ENCODE results near the gene ITIH3. TPM values are rescaled to one million over a fixed set of nuclear protein-coding genes. Genes with fewer than 3 reads are reported as not detected.

ITIH3 gene
- total RNA-seq, 4 donors from 2014 or later = 0.26 to 3.7 (median 1.3) TPM; not detected in 1

DNA sequence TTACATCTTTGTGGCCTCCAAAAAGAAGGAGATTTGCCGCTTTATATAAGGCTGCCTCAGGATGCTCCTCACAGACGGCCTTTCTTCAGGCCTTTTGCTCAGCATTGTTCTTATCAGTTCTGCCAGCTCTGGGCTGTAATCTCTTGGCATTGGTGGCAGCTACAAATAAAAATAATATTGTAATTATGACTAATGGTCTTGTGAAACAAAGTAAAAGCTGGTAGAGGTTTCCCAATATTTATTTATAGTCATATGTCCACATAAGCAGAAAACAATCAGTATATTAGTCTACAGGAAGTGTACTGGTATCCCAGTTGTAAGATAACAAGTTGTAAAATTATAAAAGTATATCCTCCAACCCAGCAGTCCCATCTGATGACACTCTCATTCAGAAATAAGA lies 31.1 kb upstream of the ITIH3 start:
- DNase-seq = no peak
- H3K27ac ChIP-seq = no peak overlapping the region
- no peaks in the 10 kb centered on the region for H3K9me3 ChIP-seq
- no peak overlapping the region for H3K4me3 ChIP-seq
- TF ChIP-seq, protein P1, sequence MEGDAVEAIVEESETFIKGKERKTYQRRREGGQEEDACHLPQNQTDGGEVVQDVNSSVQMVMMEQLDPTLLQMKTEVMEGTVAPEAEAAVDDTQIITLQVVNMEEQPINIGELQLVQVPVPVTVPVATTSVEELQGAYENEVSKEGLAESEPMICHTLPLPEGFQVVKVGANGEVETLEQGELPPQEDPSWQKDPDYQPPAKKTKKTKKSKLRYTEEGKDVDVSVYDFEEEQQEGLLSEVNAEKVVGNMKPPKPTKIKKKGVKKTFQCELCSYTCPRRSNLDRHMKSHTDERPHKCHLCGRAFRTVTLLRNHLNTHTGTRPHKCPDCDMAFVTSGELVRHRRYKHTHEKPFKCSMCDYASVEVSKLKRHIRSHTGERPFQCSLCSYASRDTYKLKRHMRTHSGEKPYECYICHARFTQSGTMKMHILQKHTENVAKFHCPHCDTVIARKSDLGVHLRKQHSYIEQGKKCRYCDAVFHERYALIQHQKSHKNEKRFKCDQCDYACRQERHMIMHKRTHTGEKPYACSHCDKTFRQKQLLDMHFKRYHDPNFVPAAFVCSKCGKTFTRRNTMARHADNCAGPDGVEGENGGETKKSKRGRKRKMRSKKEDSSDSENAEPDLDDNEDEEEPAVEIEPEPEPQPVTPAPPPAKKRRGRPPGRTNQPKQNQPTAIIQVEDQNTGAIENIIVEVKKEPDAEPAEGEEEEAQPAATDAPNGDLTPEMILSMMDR (IDR thresholded peaks at IDR 0.05) = no peak
- no peak for TF ChIP-seq POLR2A (IDR thresholded peaks at IDR 0.05)
- 84 to 93% methylated on average over 2 of the region's 2 CpGs for WGBS, 2 donors
- peaks cover 0 to 100% (median 25%) of the 10 kb centered on the region in 3 donors for H3K36me3 ChIP-seq
- intact Hi-C loops (cut with DNase I) = no loop called here
- no peaks in the 10 kb centered on the region for H3K27me3 ChIP-seq
- H3K4me1 ChIP-seq = no peaks in the 10 kb centered on the region

DNA sequence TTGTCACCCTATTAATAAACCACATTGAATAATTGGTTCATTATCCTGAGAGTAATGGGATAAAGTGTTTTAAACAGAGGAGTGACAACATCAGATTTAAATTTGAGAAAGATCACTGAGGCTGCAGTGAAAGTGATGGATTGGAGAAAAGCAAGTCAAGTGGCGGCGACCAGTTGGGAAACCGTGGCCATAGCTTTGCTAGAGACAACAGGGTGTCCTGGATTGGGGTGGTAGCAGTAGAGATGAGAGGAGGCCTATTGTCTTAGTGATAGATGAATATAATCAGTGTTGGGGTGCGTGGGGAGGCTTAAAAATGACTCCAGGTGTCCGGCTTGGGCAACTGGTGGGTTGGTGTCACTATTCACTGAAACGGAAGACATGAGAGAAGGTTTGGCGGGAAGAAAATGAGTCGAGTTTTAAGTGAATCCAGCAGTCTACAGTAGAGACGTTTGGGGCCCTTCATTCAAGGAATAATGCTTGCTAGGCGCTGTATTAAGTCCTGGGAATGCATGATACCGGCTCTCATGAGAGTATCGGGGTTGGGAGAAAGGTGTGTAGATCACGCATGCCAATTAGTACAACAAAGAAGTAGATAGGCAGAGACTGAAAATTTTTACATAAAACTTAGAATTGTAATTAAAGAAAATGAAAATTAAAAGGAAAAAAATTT lies 24.7 kb upstream of the ITIH3 start:
- WGBS, 2 donors = 17% methylated on average over 13 of the region's 13 CpGs
- Histone ChIP-seq H3K36me3 (peaks cover 0 to 36% (median 0%) of the 10 kb centered on the region in 3 donors), H3K9me3 (no peaks in the 10 kb centered on the region), H3K4me1 (peaks cover 0 to 23% (median 15%) of the 10 kb centered on the region in 3 donors), H3K4me3 (peak overlapping the region; percentile 80 to 96 (median 89)), H3K27ac (peak overlapping the region in 3 of 4 donors; percentile 73 to 83 (median 76)), H3K27me3 (no peaks in the 10 kb centered on the region)
- no peak for DNase-seq
- intact Hi-C loops (cut with DNase I) = no loop called here
- TF ChIP-seq, protein P1 (IDR thresholded peaks at IDR 0.05) = no peak
- no peak for TF ChIP-seq POLR2A (IDR thresholded peaks at IDR 0.05)

DNA sequence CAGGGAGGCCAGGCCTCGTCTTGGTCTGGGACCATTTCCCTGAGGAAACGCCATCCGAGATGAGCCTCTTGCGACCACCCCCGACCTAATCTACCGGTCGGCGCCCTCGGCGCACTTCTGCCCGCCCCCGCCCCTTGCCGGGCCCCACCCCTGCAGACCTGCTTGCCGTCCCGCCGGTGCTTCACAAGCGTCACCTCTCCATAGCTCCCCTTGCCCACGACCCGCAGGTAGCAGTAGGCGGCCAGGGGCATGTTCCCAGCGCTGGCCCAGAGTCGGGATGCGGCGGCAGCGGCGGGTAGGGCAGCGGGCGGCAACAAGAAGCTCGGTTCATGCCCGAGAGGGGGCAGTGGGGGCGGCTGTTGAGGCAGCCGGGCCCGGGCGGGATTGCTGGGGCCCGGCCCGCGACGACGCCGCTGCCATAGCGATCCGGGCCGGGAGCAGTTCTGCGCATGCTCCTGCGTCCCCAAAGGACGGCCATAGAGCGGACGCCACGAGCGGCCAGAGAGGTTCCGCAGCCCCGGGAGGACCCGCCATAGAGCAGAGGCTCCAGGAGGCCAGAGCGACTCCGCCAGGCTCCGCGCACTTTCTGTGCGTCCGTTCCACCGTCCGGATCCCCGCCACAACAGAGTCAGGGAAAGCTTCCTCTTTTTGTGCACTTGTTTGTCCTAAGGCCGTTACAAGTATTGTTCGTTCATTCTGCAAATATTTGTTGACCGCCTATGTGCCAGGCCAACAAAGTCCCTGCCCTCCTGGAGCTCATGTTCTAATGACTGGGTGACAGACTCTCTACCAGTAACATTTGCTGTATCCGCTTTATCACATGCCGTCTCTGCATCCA lies 23.9 kb upstream of the ITIH3 start, which contains the start of gene NEK4:
TSS of gene NEK4 (minus strand) at position 445 of the 838 bp plus-strand sequence. CDS start at position 251, 194 bp downstream.
- intact Hi-C loops (cut with DNase I) = no loop called here
- WGBS, 2 donors = 0 to 1% methylated on average over 19 to 23 of the region's 67 CpGs
- Histone ChIP-seq H3K9me3 (no peaks in the 10 kb centered on the region), H3K27ac (peak within 1 kb of the TSS; percentile 73 to 83 (median 78)), H3K36me3 (peaks cover 0 to 28% (median 0%) of the 10 kb centered on the region in 3 donors), H3K4me1 (peaks cover 0 to 23% (median 15%) of the 10 kb centered on the region in 3 donors), H3K27me3 (no peaks in the 10 kb centered on the region), H3K4me3 (peak within 1 kb of the TSS; percentile 80 to 96 (median 89))
- TF ChIP-seq, protein P1 (IDR thresholded peaks at IDR 0.05) = peak in 1 of 6 experiments; percentile 10
- TF ChIP-seq POLR2A (IDR thresholded peaks at IDR 0.05) = peak in 3 of 4 donors; percentile 34 to 50 (median 35)
- DNase-seq = peak; percentile 50

DNA sequence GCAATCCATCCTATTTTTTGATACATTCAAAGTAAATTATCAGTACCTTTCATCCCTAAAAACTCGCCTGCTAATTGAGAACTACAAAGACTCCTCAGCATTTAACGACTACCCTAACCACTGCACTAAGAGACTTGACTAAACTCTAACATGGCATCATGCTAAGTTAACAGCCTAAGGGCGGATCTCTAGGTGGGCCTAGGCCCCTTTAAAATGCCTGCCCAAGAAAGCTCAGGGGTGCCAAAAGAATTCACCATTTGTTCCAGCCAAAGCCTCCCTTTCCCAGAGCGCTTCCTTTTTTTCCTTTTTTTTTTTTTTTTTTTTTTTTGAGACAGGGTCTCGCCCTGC lies 23.3 kb upstream of the ITIH3 start:
- TF ChIP-seq, protein P1 (IDR thresholded peaks at IDR 0.05) = no peak
- peaks cover 0 to 23% (median 15%) of the 10 kb centered on the region in 3 donors for H3K4me1 ChIP-seq
- intact Hi-C loops (cut with DNase I) = no loop called here
- WGBS, 2 donors = 45 to 52% methylated on average over 4 to 5 of the region's 5 CpGs
- peak overlapping the region; percentile 73 to 83 (median 78) for H3K27ac ChIP-seq
- H3K9me3 ChIP-seq = no peaks in the 10 kb centered on the region
- H3K36me3 ChIP-seq = peaks cover 0 to 22% (median 0%) of the 10 kb centered on the region in 3 donors
- no peaks in the 10 kb centered on the region for H3K27me3 ChIP-seq
- DNase-seq = no peak
- peak overlapping the region; percentile 80 to 96 (median 89) for H3K4me3 ChIP-seq

DNA sequence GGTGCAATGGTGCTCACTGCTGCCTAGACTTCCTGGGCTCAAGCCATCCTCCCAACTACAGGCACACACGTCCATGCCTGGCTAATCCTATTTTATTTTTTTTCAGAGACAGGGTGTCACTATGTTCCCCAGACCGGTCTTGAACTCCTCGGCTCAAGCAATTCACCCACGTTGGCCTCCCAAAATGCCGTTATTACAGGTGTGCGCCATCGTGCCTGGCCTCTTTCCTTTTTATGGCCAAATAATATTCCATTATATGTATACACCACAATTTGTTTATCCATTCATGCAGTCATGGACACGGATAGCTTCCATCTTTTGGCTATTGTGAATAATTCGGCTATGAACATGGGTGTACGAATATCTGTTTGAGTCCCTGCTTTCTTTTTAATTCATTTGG lies 22.9 kb upstream of the ITIH3 start:
- Histone ChIP-seq H3K27ac (peak overlapping the region in 2 of 4 donors; percentile 73 to 83), H3K4me1 (peaks cover 0 to 23% (median 15%) of the 10 kb centered on the region in 3 donors), H3K36me3 (peaks cover 0 to 18% (median 0%) of the 10 kb centered on the region in 3 donors), H3K27me3 (no peaks in the 10 kb centered on the region), H3K4me3 (no peak overlapping the region), H3K9me3 (no peaks in the 10 kb centered on the region)
- 89 to 92% methylated on average over 10 of the region's 10 CpGs for WGBS, 2 donors
- no peak for DNase-seq
- intact Hi-C loops (cut with DNase I) = no loop called here
- TF ChIP-seq POLR2A (IDR thresholded peaks at IDR 0.05) = no peak
- TF ChIP-seq, protein P1 (IDR thresholded peaks at IDR 0.05) = no peak

Data from esophagus squamous epithelium (tissue), 5 donors.